Anterior cingulate cortex (tissue), 58 donors: ENCODE results near the gene GRB10.
"Not testable (repeated sequence)": the region's sequence is repeated elsewhere in the genome, so short reads cannot be mapped to it uniquely, and the experiment has no call there.

Experiments used
- DNase-seq, 58 donors: peaks; one replicate each; lab custom pipeline; 2025; lab: John Stamatoyannopoulos, UW

Gene GRB10

DNA sequence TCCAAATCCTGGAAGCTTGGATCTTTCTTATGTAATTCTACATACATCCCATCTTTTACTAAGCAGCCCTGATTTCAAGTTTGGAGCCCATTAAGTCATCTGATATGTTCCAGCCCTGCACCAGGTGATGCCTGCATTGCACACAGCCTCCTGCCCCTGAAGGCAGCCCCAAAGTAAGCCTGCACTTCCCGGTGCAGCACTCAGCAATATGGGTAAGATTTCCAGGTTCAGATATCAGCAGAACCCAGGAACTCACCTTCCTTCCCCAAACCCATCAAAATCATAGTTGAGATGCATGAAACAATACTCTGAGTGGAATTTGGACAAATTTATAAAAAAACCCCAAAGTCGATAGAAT is 217.2 kb downstream of the GRB10 start:
- no peak for DNase-seq

- no peak for DNase-seq
Observed at GRCh38 chr7:50564640-50565558, 217.8 kb downstream of the GRB10 start, which contains the start of gene DDC. TSS of gene DDC (minus strand) at chr7:50565405. CDS start at chr7:50544085, 21,320 bp downstream.

DNA sequence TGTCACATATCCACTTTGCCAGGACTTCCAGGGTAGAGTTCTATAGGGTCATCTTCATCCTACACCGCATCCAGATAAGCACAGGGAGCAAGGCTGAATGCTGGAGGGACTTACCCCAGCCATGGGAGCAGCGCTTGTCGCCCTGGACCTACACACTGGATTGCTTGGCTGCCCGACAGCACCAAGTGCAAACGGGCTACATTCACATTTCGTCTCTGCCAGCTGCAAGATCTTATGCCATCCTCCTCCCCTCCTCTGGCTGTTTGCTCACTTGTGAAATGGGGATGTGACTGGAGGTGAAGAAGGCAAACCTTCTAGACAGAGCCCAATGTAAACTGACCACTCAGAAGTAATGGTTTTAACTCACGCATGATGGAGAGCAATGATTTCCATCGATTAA is 218.5 kb downstream of the GRB10 start:
- no peak for DNase-seq

DNA sequence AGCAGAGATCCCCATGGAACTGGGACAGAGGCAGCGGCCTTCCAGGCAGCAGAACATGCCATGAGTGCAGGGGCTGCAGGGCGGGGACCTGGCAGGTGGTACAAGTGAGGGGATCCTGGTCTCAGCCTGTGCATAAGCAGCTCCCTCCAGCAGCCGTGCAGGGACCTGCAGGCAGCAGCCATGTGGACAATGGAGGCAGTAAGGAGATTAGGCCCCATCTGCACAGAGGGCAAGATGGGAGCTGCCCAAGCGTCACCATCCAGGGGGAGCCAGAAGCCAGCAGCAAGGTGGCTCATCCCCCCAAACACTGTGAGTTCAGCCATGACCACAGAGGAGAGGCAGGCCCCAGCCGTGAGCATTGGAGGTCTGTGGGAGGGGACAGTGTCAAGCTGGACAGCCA is 220.6 kb downstream of the GRB10 start:
- no peak for DNase-seq

DNA sequence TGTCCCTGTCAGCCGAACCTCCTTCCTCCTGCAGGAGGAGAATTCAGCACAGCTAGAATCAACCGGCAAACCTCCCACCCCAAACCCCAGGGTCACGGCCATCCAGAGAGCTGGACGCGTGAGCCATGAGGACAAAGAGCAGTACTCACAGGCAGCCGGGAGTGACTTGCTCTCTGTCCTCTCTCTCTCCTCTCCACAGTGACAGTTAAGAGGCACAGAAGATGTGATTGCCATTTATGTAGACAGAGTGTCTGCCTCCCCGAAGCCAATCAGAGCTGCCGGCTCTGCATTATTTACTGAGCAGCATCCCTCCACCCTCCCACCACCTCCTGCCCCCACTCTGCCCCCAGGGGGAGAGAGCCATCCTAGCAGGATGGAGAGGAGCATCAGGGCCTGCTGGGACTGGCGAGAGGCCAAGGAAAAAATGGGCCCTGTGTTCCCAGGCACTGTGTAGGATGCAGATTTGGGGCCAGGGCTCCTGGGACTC is 221.8 kb downstream of the GRB10 start:
- no peak for DNase-seq

- DNase-seq = no peak
Observed at GRCh38 chr7:50559881-50560280, 222.8 kb downstream of the GRB10 start.

- no peak for DNase-seq
Observed at GRCh38 chr7:50558294-50559053, 224.2 kb downstream of the GRB10 start.

GRCh38 chr7:50557099-50557498 is 225.6 kb downstream of the GRB10 start:
- DNase-seq = no peak

DNA sequence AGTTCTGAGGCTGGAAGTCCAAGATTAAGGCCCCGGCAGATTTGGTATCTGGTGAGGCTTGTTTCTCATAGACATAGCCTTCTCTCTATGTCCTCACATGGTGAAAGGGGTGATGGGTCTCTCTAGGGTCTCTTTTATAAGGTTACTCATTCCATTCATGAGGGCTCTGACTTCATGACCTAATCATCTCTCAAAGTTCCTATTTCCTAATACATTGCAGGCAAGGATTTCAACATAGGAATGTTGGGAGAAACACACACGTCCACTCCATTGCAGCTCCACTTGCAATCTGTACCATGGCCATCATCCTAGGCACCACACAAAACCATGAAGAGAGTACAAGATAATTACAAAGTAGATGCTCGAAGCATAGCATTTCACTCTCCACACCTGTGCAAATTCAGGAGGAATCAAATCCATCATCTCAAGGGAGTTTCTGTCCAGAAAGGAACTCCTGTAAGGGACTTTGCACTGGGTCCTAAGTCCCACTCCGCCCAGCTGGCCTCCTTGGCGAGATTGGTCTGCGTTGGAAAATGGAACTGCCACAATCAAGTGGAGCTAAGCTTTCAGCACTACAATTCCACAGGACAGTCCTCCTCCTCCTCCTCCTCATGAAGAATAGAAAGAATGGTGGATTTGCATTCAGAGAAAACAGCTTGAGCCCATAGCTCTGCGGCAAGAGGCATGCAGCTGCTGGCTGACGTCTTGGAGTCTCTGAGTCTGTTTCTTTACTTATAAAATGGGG is 226.3 kb downstream of the GRB10 start:
- DNase-seq = no peak

DNA sequence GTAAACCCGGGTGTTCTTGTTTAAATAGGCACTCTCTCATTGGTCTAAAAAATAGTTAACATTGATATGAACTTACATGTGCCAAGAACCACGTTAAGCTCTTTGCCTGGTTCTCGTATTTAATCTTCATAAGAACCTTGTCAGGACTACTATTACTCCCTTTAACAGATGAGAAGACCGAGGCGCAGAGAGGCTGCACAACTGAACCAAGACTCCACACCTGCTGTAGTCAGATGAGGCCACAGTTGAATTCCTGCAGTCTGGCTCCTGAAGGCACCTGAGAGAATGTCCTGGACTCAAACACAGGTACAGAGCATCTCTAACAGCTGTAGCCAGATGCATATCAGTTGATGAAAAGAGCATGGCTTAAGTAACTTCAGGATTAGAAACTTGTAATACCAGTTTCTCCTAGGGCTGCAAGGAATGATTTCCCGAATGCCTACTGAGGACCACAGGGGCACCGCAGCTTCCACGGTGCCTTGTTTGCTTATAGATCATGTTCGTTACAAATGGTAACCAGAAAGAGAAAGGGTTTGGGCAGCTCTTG is 227.0 kb downstream of the GRB10 start:
- no peak for DNase-seq

DNA sequence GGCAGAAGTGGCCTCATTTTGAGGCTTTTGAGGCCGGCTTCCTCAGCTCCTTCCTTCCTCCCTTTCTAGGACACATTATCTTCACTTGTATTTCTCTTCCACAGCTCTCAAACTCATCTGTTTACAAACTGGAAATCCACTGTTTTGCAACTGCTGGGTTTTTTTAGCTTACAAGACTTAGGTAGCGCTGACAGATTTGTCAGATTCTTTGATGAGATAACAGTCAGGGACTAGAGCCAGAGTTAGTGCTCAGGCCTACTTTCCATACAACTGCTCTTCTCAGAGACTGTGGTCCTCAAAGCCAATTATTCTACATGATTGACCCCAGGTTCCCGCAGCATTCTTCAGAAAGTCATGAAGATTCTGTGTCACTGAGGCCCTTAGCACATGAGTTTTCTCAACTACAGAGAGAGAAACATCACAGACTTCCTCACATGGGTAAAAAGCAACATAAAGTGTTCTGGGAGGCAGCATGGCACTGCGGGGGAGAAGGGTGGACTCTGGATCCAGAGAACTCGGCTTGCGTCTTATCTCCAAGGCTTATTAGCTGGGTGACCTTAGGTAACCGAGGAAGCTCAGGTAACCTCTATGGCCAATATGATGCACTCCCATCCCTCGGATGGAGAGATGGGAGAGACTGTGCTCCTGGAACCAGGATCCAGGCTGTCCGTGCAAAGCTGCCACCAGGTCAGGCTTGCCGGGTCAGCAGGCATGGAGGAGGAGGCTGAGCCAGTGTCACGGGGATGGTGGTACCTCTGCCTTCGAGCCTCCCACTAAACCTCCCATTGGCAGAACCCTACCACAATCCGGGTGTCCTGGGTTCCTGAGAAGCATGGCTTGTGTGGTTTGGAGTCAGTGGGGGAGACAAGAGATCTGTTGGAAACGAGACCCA is 228.0 kb downstream of the GRB10 start:
- DNase-seq = no peak

DNA sequence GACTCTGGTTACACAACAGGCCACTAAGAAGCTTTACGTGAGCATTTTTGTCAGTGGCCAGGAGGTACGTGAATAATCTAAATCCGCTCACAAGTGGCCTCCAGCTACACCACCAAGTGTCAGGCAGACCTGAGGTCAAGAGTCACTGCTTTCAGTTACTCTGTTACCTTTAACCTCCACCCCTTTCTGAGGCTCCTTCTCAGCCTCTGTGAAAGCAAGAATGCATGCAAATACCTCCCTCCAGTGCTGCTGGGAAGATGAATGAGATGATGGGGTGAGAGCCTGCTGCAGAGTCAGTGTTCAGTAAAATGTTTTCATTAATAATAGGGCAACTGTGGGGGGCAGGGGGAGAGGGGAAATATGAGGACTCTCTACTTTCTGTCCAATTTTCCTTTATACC is 228.7 kb downstream of the GRB10 start:
- no peak for DNase-seq

DNA sequence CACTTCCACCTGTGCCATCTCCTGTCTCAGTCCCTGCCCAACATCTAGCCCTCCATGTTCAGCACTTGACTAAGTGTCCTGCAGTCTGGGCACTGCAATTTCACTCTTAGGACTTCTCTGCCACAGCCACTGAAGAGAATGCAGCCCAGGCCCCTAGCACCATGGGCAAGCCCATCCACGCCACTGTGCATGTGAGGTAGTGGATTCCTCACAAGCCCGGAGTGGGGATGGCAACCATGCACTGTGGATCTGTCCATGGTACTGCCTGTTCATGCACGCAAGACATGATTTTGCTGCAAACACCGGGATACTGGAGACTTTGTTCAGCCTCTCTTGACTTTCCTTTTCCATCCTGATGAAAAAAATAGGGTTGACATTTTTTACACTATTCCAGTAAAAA is 229.8 kb downstream of the GRB10 start:
- no peak for DNase-seq

GRCh38 chr7:50552139-50552538 is 230.6 kb downstream of the GRB10 start:
- no peak for DNase-seq

- not testable (repeated sequence) for DNase-seq
Observed at GRCh38 chr7:50545613-50546012, 237.1 kb downstream of the GRB10 start.

DNA sequence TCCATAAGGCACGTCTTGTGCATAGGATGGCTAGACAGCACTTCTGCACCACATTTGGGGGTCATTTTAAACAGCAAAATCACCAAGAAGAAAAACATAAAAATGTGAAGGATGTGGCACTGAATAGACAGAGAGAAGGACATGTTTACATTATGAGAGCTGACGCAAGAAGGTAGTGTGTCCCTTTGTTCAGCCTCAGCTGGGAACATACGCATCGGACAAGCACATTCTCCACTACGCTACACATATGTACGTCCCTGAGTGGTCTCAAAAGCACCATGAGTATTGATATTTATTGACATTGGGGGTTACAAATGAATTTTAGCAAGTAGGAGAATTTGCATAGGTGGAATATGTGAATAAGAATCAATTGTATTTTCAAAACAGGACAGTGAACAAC is 237.7 kb downstream of the GRB10 start:
- no peak for DNase-seq

DNA sequence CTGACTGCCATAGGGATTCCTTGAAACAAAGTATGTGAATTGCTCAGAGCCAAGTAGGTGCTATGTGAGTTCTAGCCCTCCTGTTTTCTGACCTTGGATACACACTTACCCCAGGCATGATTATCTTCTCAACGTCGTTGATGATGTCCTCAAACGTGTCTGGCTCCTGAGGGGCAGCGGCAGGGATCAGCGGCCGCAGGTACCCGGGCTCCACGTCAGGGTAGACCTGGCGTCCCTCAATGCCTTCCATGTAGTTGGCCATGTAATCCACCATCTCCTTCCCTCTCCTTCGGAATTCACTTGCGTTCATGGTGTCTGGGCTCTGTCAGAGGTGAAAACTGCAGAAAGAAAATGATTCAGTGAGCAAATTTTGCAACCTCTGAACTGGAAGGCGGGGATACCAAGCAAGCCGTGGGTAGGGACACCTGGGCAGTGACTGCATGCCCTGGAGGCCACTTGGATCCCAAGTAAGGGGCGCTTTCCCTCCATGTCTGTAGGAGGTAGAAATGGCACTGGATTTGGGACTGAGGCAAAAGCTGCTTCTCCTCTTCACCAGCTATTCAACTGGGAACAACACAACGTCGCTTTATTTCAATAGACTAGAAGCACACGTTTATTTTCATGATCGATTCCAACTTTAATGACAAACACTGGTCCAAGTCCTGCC is 238.8 kb downstream of the GRB10 start:
- DNase-seq = no peak

GRCh38 chr7:50542132-50542531 is 240.6 kb downstream of the GRB10 start:
- no peak for DNase-seq
